Ascending aorta (tissue), 2 donors: ENCODE results near the gene PTPRG. TPM values are rescaled to one million over a fixed set of nuclear protein-coding genes. Genes with fewer than 3 reads are reported as not detected.

Source experiments
- DNase-seq, 2 donors: peaks; one replicate each; pipeline ENCODE4 v3.0.0-alpha.2; 2019; ENCODE audit warnings: low spot score in 2 of 2
- H3K27ac ChIP-seq, 2 donors: fragments of 200-600 bp; sonication (generic); one replicate each; pipeline ENCODE4 v1.5.1; 2016 to 2017; ENCODE audit warnings: mild to moderate bottlenecking in 1 of 2
- H3K27me3 ChIP-seq: fragments of 200-600 bp; sonication (generic); one replicate; pipeline ENCODE4 v1.5.1; 2017
- H3K36me3 ChIP-seq, 2 donors: fragments of 200-600 bp; sonication (generic); one replicate each; pipeline ENCODE4 v1.5.1; 2016
- H3K4me1 ChIP-seq, 2 donors: fragments of 200-600 bp; sonication (generic); one replicate each; pipeline ENCODE4 v1.5.1; 2016 to 2017; ENCODE audit warnings: mild to moderate bottlenecking in 1 of 2
- H3K4me3 ChIP-seq, 2 donors: fragments of 200-600 bp; sonication (generic); one replicate each; pipeline ENCODE4 v1.5.1; 2016 to 2017; ENCODE audit warnings: mild to moderate bottlenecking in 1 of 2
- H3K9me3 ChIP-seq, 2 donors: fragments of 200-600 bp; sonication (generic); one replicate each; pipeline ENCODE4 v1.5.1; 2016
- intact Hi-C: fragments of 100-400 bp; cut with DNase I; formaldehyde crosslinking; loops from one replicate; pipeline ENCODE4 v1.15.1; 2023
- total RNA-seq: library from RNA; depleted of rRNA; stranded (reverse); fragments of >200 nt; gene quantifications from one replicate; pipeline ENCODE4 v1.1.0, GENCODE V29; 2016
- TF ChIP-seq, protein P1 (sequence below), 3 experiments: fragments of 200-600 bp in 2 of 3; fragments of 450-650 bp in 1 of 3; sonication (generic) in 2 of 3; IDR thresholded peaks; one replicate each; pipeline ENCODE4 v1.5.1; 2016 to 2019; ENCODE audit warnings: antibody characterized with exemption in 3 of 3, mild to moderate bottlenecking in 1 of 3, moderate library complexity in 1 of 3

PTPRG gene
- total RNA-seq, 1 donor from 2014 or later, result 129 TPM

- intact Hi-C loops, result no loop called here
- Histone ChIP-seq H3K27me3 (no peaks in the 10 kb centered on the region), H3K9me3 (no peaks in the 10 kb centered on the region), H3K4me3 (no peak overlapping the region), H3K27ac (no peak overlapping the region), H3K36me3 (peaks cover 28 to 65% of the 10 kb centered on the region in 2 donors), H3K4me1 (no peaks in the 10 kb centered on the region)
- no peak for DNase-seq
- TF ChIP-seq, protein P1, sequence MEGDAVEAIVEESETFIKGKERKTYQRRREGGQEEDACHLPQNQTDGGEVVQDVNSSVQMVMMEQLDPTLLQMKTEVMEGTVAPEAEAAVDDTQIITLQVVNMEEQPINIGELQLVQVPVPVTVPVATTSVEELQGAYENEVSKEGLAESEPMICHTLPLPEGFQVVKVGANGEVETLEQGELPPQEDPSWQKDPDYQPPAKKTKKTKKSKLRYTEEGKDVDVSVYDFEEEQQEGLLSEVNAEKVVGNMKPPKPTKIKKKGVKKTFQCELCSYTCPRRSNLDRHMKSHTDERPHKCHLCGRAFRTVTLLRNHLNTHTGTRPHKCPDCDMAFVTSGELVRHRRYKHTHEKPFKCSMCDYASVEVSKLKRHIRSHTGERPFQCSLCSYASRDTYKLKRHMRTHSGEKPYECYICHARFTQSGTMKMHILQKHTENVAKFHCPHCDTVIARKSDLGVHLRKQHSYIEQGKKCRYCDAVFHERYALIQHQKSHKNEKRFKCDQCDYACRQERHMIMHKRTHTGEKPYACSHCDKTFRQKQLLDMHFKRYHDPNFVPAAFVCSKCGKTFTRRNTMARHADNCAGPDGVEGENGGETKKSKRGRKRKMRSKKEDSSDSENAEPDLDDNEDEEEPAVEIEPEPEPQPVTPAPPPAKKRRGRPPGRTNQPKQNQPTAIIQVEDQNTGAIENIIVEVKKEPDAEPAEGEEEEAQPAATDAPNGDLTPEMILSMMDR (IDR thresholded peaks at IDR 0.05), result no peak
These were observed 715.3 kb downstream of the PTPRG start for GRCh38 chr3:62276658-62277180.

DNA sequence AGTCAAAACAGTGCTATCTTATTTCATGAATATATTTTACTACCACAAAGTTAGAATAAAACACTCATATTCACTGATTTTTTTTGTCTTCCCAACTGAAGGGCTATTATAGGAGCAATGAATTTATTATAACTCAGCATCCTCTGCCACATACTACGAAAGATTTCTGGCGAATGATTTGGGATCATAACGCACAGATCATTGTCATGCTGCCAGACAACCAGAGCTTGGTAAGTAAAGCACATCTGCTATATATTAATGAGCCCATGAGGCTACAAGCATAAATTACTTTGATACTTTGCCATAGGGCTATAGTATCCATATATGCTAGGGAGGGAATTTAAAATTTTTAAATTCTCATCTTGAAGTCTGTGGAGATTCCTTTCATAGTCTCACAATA, 716.1 kb downstream of the PTPRG start:
- DNase-seq, result no peak
- no peak overlapping the region for H3K4me3 ChIP-seq
- no peaks in the 10 kb centered on the region for H3K27me3 ChIP-seq
- H3K9me3 ChIP-seq, result no peaks in the 10 kb centered on the region
- peaks cover 25 to 67% of the 10 kb centered on the region in 2 donors for H3K36me3 ChIP-seq
- intact Hi-C loops, result no loop called here
- no peaks in the 10 kb centered on the region for H3K4me1 ChIP-seq
- no peak overlapping the region for H3K27ac ChIP-seq
- TF ChIP-seq, protein P1 (IDR thresholded peaks at IDR 0.05), result no peak

DNA sequence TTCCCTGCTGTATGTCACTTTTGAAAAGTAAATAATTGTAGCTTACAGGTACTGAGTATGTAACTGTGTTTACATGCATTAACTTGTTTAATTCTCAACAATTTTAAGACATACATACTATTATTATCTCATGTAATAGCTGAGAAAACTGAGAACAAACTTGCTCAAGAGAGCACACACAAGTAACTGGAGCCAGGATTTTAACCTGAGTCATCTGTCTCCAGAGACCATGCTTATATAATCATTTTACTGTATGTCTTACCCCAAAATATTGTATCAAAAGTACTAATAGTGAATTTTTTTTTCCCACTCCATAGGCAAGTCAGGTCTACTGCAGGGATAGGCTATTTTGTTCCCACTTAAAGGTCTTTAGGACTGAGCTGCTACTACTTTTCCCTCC, 716.6 kb downstream of the PTPRG start:
- intact Hi-C loops, result no loop called here

GRCh38 chr3:62281726-62282125, 720.4 kb downstream of the PTPRG start:
- H3K9me3 ChIP-seq, result no peaks in the 10 kb centered on the region
- H3K36me3 ChIP-seq, result peaks cover 17 to 54% of the 10 kb centered on the region in 2 donors
- TF ChIP-seq, protein P1 (IDR thresholded peaks at IDR 0.05), result no peak
- H3K4me1 ChIP-seq, result no peaks in the 10 kb centered on the region
- H3K27me3 ChIP-seq, result no peaks in the 10 kb centered on the region
- no peak overlapping the region for H3K4me3 ChIP-seq
- no peak for DNase-seq
- intact Hi-C loops, result no loop called here
- no peak overlapping the region for H3K27ac ChIP-seq

More for the DNA sequence above, 716.6 kb downstream of the PTPRG start:
- TF ChIP-seq, protein P1 (IDR thresholded peaks at IDR 0.05), result no peak
- Histone ChIP-seq H3K27ac (no peak overlapping the region), H3K4me3 (no peak overlapping the region), H3K9me3 (no peaks in the 10 kb centered on the region), H3K27me3 (no peaks in the 10 kb centered on the region), H3K4me1 (no peaks in the 10 kb centered on the region), H3K36me3 (peaks cover 23 to 67% of the 10 kb centered on the region in 2 donors)
- DNase-seq, result no peak

DNA sequence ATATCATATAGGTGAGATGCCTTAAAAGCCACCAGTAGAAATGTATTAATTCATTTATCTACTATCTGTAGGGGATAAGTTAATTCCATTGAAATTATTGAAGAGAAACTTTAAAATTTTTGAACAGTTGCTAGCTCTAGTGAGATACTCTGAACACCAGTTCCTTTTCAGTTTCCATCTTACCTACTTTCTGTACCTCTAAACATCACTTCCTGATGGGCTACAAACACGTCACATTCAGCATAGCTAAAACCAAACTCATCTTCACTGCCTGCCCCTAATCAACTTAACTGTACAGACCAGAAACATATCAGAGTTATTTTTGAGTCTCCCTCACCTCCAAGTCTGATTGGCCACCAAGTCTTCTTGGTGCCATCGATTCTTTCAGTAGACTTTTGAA, 723.1 kb downstream of the PTPRG start:
- no peak overlapping the region for H3K4me3 ChIP-seq
- intact Hi-C loops, result no loop called here
- H3K27ac ChIP-seq, result no peak overlapping the region
- peaks cover 0 to 42% of the 10 kb centered on the region in 2 donors for H3K36me3 ChIP-seq
- H3K27me3 ChIP-seq, result no peaks in the 10 kb centered on the region
- H3K9me3 ChIP-seq, result no peaks in the 10 kb centered on the region
- H3K4me1 ChIP-seq, result no peaks in the 10 kb centered on the region
- no peak for DNase-seq
- TF ChIP-seq, protein P1 (IDR thresholded peaks at IDR 0.05), result no peak
